CD4-positive, alpha-beta T cell treated with Interferon alpha-2 for 1 hour (primary cell): Measurements from ENCODE around the gene MPDU1.
"Not testable (repeated sequence)": the region's sequence is repeated elsewhere in the genome, so short reads cannot be mapped to it uniquely, and the experiment has no call there.

Source experiments
- DNase-seq, 2 donors: peaks; one replicate each; pipeline ENCODE4 v3.0.0-alpha.2; 2020 to 2022

MPDU1 gene

GRCh38 chr17:7582396-7583252, 1.0 kb upstream of the MPDU1 start:
- no peak for DNase-seq

GRCh38 chr17:7586673-7587419, 3.2 kb downstream of the MPDU1 start:
- DNase-seq = no peak

GRCh38 chr17:7587420-7588151, 3.9 kb downstream of the MPDU1 start:
- DNase-seq = no peak

GRCh38 chr17:7588553-7589203, 5.0 kb downstream of the MPDU1 start:
- DNase-seq = no peak

- peak; percentile 74 to 75 for DNase-seq
Observed at GRCh38 chr17:7589204-7589868, 5.7 kb downstream of the MPDU1 start.

- DNase-seq = peak in 1 of 2 donors; percentile 13
Observed at GRCh38 chr17:7589891-7590691, 6.4 kb downstream of the MPDU1 start, which contains the start of gene SOX15. Gene SOX15 (minus strand): TSS chr17:7590094. CDS start chr17:7589676, 418 bp downstream.

- DNase-seq = no peak
Observed at GRCh38 chr17:7590743-7591142, 7.1 kb downstream of the MPDU1 start.

GRCh38 chr17:7591596-7591995, 7.9 kb downstream of the MPDU1 start:
- no peak for DNase-seq

GRCh38 chr17:7592422-7593021, 8.9 kb downstream of the MPDU1 start:
- no peak for DNase-seq

- DNase-seq = no peak
Observed at GRCh38 chr17:7593296-7593695, 9.6 kb downstream of the MPDU1 start.

- not testable (repeated sequence) for DNase-seq
Observed at GRCh38 chr17:7597561-7597960, 13.9 kb downstream of the MPDU1 start.

- DNase-seq = no peak
Observed at GRCh38 chr17:7606280-7606679, 22.6 kb downstream of the MPDU1 start.

GRCh38 chr17:7610641-7611040, 27.0 kb downstream of the MPDU1 start:
- DNase-seq = no peak

- DNase-seq = no peak
Observed at GRCh38 chr17:7611635-7612293, 28.1 kb downstream of the MPDU1 start.

GRCh38 chr17:7612294-7612640, 28.6 kb downstream of the MPDU1 start:
- no peak for DNase-seq

- no peak for DNase-seq
Observed at GRCh38 chr17:7613769-7614424, 30.2 kb downstream of the MPDU1 start.

- peak; percentile 100 for DNase-seq
Observed at GRCh38 chr17:7614425-7615264, 31.0 kb downstream of the MPDU1 start, which contains the start of gene FXR2. Gene FXR2 (minus strand): TSS chr17:7614897. CDS start chr17:7614532, 365 bp downstream.

- DNase-seq = no peak
Observed at GRCh38 chr17:7615265-7615747, 31.7 kb downstream of the MPDU1 start.

- no peak for DNase-seq
Observed at GRCh38 chr17:7618608-7619007, 35.0 kb downstream of the MPDU1 start.
